Lung (tissue), 12 donors: ENCODE data around the gene KCNQ5. TPM values are rescaled to one million over a fixed set of nuclear protein-coding genes. Genes with fewer than 3 reads are reported as not detected.

Experiments used
- ATAC-seq: fragments of 200-7000 bp; cut with Tn5 transposase; one replicate; pipeline ENCODE4 v1.9.1; 2020; ENCODE audit warnings: moderate number of reproducible peaks; ENCODE audit not compliant: insufficient read depth, low FRiP score
- DNase-seq, 3 donors: peaks; one replicate each; pipeline ENCODE4 v3.0.0-alpha.2; 2013 to 2017
- H3K27ac ChIP-seq, 2 donors: one replicate each; pipeline ENCODE4 v1.5.1; 2013; ENCODE audit warnings: mild to moderate bottlenecking in 2 of 2, moderate library complexity in 2 of 2, control low read depth in 1 of 2, inconsistent platforms in 1 of 2, low read depth in 1 of 2, low read length in 1 of 2
- H3K27me3 ChIP-seq, 3 donors: one replicate each; pipeline ENCODE4 v1.5.1; 2013; ENCODE audit warnings: low read length in 2 of 3; ENCODE audit not compliant: control insufficient read depth in 3 of 3, insufficient read depth in 3 of 3
- H3K36me3 ChIP-seq, 4 donors: one replicate each; pipeline ENCODE4 v1.5.1; 2013; ENCODE audit warnings: low read length in 4 of 4, mild to moderate bottlenecking in 1 of 4, moderate library complexity in 1 of 4; ENCODE audit not compliant: control insufficient read depth in 4 of 4, insufficient read depth in 4 of 4
- H3K4me1 ChIP-seq, 5 donors: one replicate each; pipeline ENCODE4 v1.5.1; 2013; ENCODE audit warnings: low read length in 5 of 5, mild to moderate bottlenecking in 2 of 5, moderate library complexity in 1 of 5; ENCODE audit not compliant: control insufficient read depth in 5 of 5, insufficient read depth in 5 of 5
- H3K4me3 ChIP-seq: one replicate; pipeline ENCODE4 v1.5.1; 2013; ENCODE audit warnings: mild to moderate bottlenecking, control low read depth, moderate library complexity
- H3K9ac ChIP-seq, 2 donors: one replicate each; pipeline ENCODE4 v1.5.1; 2013; ENCODE audit warnings: low read length in 2 of 2, control low read depth in 1 of 2; ENCODE audit not compliant: insufficient read depth in 1 of 2
- H3K9me3 ChIP-seq, 4 donors: one replicate each; pipeline ENCODE4 v1.5.1; 2013; ENCODE audit warnings: low read length in 3 of 4, mild to moderate bottlenecking in 1 of 4, moderate library complexity in 1 of 4; ENCODE audit not compliant: control insufficient read depth in 4 of 4, insufficient read depth in 3 of 4
- WGBS, 2 donors: extraction: QIAGEN DNeasy Blood & Tissue Kit; methylation state at CpG; one replicate each; pipeline ENCODE4 v1.1.7; 2013; 5-methylcytosine and 5-hydroxymethylcytosine counted together
- polyA plus RNA-seq, 2 donors: library from polyadenylated mRNA; stranded (reverse); fragments of 200-250 nt; gene quantifications; one replicate each; pipeline ENCODE4 v1.2.1, GENCODE V29; 2013
- total RNA-seq, 2 donors: library from RNA; depleted of rRNA in 1 of 2; stranded (reverse); fragments of >200 nt in 1 of 2; gene quantifications; one replicate each; pipeline ENCODE4 v1.2.1, GENCODE V29; 2014 to 2021
- TF ChIP-seq, protein P1 (sequence below): IDR thresholded peaks from 2 replicates; pipeline ENCODE4 v1.5.1; 2012; ENCODE audit warnings: mild to moderate bottlenecking; ENCODE audit errors: control extremely low read depth, extremely low read depth
- donor health status: control.
- donor health status: control.
- donor health status: Bipolar disorder and iron deficiency.
- donor health status: healthy.
- donor health status: DM: yes; HTN: yes; CAD: no.

Gene KCNQ5
- total and polyA plus RNA-seq, 4 donors: 0.12 to 5.7 (median 0.46) TPM

GRCh38 chr6:72650081-72650745 lies 28.3 kb downstream of the KCNQ5 start:
- Histone ChIP-seq H3K9me3 (no peaks in the 10 kb centered on the region), H3K36me3 (no peaks in the 10 kb centered on the region), H3K27ac (no peak overlapping the region), H3K9ac (no peak overlapping the region), H3K4me3 (no peak overlapping the region), H3K27me3 (no peaks in the 10 kb centered on the region), H3K4me1 (no peaks in the 10 kb centered on the region)
- whole genome bisulfite sequencing, 2 donors: 51 to 68% methylated on average over 2 of the region's 2 CpGs
- no peak for ATAC-seq
- DNase-seq: no peak
- TF ChIP-seq, protein P1, sequence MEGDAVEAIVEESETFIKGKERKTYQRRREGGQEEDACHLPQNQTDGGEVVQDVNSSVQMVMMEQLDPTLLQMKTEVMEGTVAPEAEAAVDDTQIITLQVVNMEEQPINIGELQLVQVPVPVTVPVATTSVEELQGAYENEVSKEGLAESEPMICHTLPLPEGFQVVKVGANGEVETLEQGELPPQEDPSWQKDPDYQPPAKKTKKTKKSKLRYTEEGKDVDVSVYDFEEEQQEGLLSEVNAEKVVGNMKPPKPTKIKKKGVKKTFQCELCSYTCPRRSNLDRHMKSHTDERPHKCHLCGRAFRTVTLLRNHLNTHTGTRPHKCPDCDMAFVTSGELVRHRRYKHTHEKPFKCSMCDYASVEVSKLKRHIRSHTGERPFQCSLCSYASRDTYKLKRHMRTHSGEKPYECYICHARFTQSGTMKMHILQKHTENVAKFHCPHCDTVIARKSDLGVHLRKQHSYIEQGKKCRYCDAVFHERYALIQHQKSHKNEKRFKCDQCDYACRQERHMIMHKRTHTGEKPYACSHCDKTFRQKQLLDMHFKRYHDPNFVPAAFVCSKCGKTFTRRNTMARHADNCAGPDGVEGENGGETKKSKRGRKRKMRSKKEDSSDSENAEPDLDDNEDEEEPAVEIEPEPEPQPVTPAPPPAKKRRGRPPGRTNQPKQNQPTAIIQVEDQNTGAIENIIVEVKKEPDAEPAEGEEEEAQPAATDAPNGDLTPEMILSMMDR: no peak

DNA sequence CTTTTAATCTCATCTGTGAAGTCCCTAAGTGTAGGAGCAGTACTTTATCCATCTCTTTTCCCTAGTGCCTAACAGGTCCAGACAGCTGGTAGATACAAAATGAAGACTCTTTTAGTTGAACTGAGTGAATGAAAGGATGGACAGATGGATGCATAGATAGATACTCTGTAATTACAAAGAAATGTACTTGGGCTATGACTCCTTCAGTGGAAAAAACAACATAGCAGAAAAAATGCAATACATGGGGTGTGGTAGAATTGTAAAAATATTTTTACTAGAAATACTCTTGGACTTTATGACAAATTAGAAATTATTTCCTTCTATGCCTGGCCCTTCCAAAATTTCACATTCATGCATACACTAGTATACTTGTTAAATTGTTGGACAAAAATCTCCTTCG lies 29.3 kb downstream of the KCNQ5 start:
- H3K4me3 ChIP-seq: no peak overlapping the region
- no peak for ATAC-seq
- no peaks in the 10 kb centered on the region for H3K4me1 ChIP-seq
- 86 to 95% methylated on average over 1 of the region's 1 CpG for WGBS, 2 donors
- no peaks in the 10 kb centered on the region for H3K36me3 ChIP-seq
- no peaks in the 10 kb centered on the region for H3K27me3 ChIP-seq
- no peak overlapping the region for H3K9ac ChIP-seq
- H3K27ac ChIP-seq: no peak overlapping the region
- H3K9me3 ChIP-seq: no peaks in the 10 kb centered on the region
- TF ChIP-seq, protein P1: no peak
- no peak for DNase-seq

- H3K9ac ChIP-seq: no peak overlapping the region
- DNase-seq (no peak), ATAC-seq (no peak)
- WGBS, 2 donors: 84 to 86% methylated on average over 7 of the region's 7 CpGs
- H3K9me3 ChIP-seq: no peaks in the 10 kb centered on the region
- TF ChIP-seq, protein P1: no peak
- no peak overlapping the region for H3K27ac ChIP-seq
- no peak overlapping the region for H3K4me3 ChIP-seq
- H3K36me3 ChIP-seq: no peaks in the 10 kb centered on the region
- H3K27me3 ChIP-seq: no peaks in the 10 kb centered on the region
- no peaks in the 10 kb centered on the region for H3K4me1 ChIP-seq
These were observed 30.4 kb downstream of the KCNQ5 start for GRCh38 chr6:72651967-72652956.
